Nephron (organoid): Measurements from ENCODE around the gene NSFL1C.

ENCODE experiments used
- H3K27ac Mint-ChIP-seq, 3 experiments: 2 replicates each; pipeline ENCODE4 v1.8.0; 2020; ENCODE audit warnings: mixed read lengths in 3 of 3, mild to moderate bottlenecking in 2 of 3, moderate library complexity in 1 of 3
- H3K27me3 Mint-ChIP-seq: 2 replicates; pipeline ENCODE4 v1.8.0; 2021; ENCODE audit warnings: low read depth, mild to moderate bottlenecking, moderate library complexity, mixed read lengths
- H3K36me3 Mint-ChIP-seq: 2 replicates; pipeline ENCODE4 v1.8.0; 2020; ENCODE audit warnings: low read depth, mixed read lengths
- H3K4me1 Mint-ChIP-seq: 2 replicates; pipeline ENCODE4 v1.8.0; 2020; ENCODE audit warnings: mixed read lengths
- H3K4me3 Mint-ChIP-seq, 3 experiments: 2 replicates each; pipeline ENCODE4 v1.8.0; 2020; ENCODE audit warnings: mild to moderate bottlenecking in 3 of 3, mixed read lengths in 3 of 3, moderate library complexity in 2 of 3
- H3K9me3 Mint-ChIP-seq: 2 replicates; pipeline ENCODE4 v1.8.0; 2020; ENCODE audit warnings: mixed read lengths
- CTCF ChIP-seq, 3 experiments: fragments of 200-600 bp; sonication (generic); IDR thresholded peaks; one replicate each; pipeline ENCODE4 v1.5.0; 2021; ENCODE audit warnings: antibody characterized with exemption in 3 of 3; ENCODE audit not compliant: unreplicated experiment in 3 of 3

The NSFL1C gene

GRCh38 chr20:1417790-1418189 lies 48.9 kb downstream of the NSFL1C start:
- peaks cover 9% of the 10 kb centered on the region for H3K9me3 Mint-ChIP-seq
- no peaks in the 10 kb centered on the region for H3K4me1 Mint-ChIP-seq
- H3K36me3 Mint-ChIP-seq = no peaks in the 10 kb centered on the region
- H3K27me3 Mint-ChIP-seq = no peaks in the 10 kb centered on the region
- H3K4me3 Mint-ChIP-seq = no peak overlapping the region
- no peak for TF ChIP-seq CTCF (IDR thresholded peaks at IDR 0.05; ENCODE audit: unreplicated experiment in 3 of 3)
- H3K27ac Mint-ChIP-seq = no peak overlapping the region

- Mint-ChIP-seq H3K27me3 (no peaks in the 10 kb centered on the region), H3K4me3 (no peak overlapping the region), H3K27ac (no peak overlapping the region), H3K9me3 (peaks cover 9% of the 10 kb centered on the region), H3K36me3 (no peaks in the 10 kb centered on the region), H3K4me1 (no peaks in the 10 kb centered on the region)
- no peak for TF ChIP-seq CTCF (IDR thresholded peaks at IDR 0.05; ENCODE audit: unreplicated experiment in 3 of 3)
Measured at GRCh38 chr20:1417273-1417672, 49.4 kb downstream of the NSFL1C start.

GRCh38 chr20:1415667-1416468 lies 50.8 kb downstream of the NSFL1C start:
- Mint-ChIP-seq H3K4me1 (no peaks in the 10 kb centered on the region), H3K4me3 (no peak overlapping the region), H3K36me3 (no peaks in the 10 kb centered on the region), H3K9me3 (peaks cover 10% of the 10 kb centered on the region), H3K27ac (no peak overlapping the region), H3K27me3 (no peaks in the 10 kb centered on the region)
- no peak for TF ChIP-seq CTCF (IDR thresholded peaks at IDR 0.05; ENCODE audit: unreplicated experiment in 3 of 3)

- Mint-ChIP-seq H3K4me3 (no peak overlapping the region), H3K4me1 (no peaks in the 10 kb centered on the region), H3K9me3 (peaks cover 10% of the 10 kb centered on the region), H3K36me3 (no peaks in the 10 kb centered on the region), H3K27me3 (peaks cover 4% of the 10 kb centered on the region), H3K27ac (no peak overlapping the region)
- TF ChIP-seq CTCF (IDR thresholded peaks at IDR 0.05; ENCODE audit: unreplicated experiment in 3 of 3) = no peak
Measured at GRCh38 chr20:1414982-1415381, 51.7 kb downstream of the NSFL1C start.

GRCh38 chr20:1405801-1406200 lies 60.8 kb downstream of the NSFL1C start:
- peaks cover 3% of the 10 kb centered on the region for H3K9me3 Mint-ChIP-seq
- no peaks in the 10 kb centered on the region for H3K4me1 Mint-ChIP-seq
- no peak overlapping the region for H3K4me3 Mint-ChIP-seq
- no peaks in the 10 kb centered on the region for H3K36me3 Mint-ChIP-seq
- no peak overlapping the region for H3K27ac Mint-ChIP-seq
- peaks cover 12% of the 10 kb centered on the region for H3K27me3 Mint-ChIP-seq
- no peak for TF ChIP-seq CTCF (IDR thresholded peaks at IDR 0.05; ENCODE audit: unreplicated experiment in 3 of 3)

- Mint-ChIP-seq H3K27ac (no peak overlapping the region), H3K27me3 (peaks cover 12% of the 10 kb centered on the region), H3K36me3 (no peaks in the 10 kb centered on the region), H3K9me3 (no peaks in the 10 kb centered on the region), H3K4me3 (no peak overlapping the region), H3K4me1 (peaks cover 13% of the 10 kb centered on the region)
- no peak for TF ChIP-seq CTCF (IDR thresholded peaks at IDR 0.05; ENCODE audit: unreplicated experiment in 3 of 3)
Measured at GRCh38 chr20:1403624-1404023, 63.0 kb downstream of the NSFL1C start.
